ENCODE data around the gene IQGAP3.

DNA sequence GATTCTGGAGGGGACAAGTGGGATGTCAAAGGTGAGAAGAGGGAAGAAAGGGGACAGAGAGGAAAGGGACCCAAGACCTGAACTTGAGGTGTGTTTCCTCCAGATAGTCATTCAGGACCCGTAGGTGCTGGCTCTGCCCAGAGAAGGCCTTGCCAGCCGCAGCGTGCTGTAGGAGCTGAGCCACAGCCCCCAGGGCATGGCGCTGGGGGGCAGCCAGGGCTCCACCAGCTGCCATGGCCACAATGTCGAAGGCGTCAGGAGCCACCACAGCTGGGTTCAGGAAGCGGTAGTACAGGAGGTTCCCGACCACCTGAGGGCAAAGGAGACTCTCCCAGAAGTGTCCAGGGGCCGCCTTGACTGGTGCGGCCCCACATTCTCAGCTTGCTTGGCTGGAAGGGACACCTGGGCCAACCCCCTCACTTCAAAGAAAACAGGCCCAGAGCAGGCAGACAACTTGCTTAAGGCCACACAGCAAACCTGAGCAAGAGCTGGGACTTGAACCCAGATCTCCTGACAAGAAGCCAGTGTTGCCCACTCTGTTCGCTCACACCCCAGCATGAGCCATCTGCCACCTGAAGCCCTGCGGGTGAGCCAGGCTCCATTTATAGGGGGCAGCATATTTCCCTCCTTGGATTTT is 37.8 kb downstream of the IQGAP3 start:
- TF ChIP-seq, protein P1, sequence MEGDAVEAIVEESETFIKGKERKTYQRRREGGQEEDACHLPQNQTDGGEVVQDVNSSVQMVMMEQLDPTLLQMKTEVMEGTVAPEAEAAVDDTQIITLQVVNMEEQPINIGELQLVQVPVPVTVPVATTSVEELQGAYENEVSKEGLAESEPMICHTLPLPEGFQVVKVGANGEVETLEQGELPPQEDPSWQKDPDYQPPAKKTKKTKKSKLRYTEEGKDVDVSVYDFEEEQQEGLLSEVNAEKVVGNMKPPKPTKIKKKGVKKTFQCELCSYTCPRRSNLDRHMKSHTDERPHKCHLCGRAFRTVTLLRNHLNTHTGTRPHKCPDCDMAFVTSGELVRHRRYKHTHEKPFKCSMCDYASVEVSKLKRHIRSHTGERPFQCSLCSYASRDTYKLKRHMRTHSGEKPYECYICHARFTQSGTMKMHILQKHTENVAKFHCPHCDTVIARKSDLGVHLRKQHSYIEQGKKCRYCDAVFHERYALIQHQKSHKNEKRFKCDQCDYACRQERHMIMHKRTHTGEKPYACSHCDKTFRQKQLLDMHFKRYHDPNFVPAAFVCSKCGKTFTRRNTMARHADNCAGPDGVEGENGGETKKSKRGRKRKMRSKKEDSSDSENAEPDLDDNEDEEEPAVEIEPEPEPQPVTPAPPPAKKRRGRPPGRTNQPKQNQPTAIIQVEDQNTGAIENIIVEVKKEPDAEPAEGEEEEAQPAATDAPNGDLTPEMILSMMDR (IDR thresholded peaks at IDR 0.05), result no peak
- TF ChIP-seq POLR2A (IDR thresholded peaks at IDR 0.05), result no peak
